22Rv1 (cell line): Measurements from ENCODE around the gene SLC16A12.
"Not testable (repeated sequence)": the region's sequence is repeated elsewhere in the genome, so short reads cannot be mapped to it uniquely, and the experiment has no call there.

ENCODE experiments used
- CTCF ChIP-seq: fragments of 450-650 bp; IDR thresholded peaks from 2 replicates; pipeline ENCODE4 v1.5.1; 2017; ENCODE audit warnings: mild to moderate bottlenecking
- ZFX ChIP-seq: fragments of 450-650 bp; IDR thresholded peaks from 2 replicates; pipeline ENCODE4 v1.6.1; 2017; ENCODE audit warnings: antibody characterized with exemption, borderline replicate concordance

- TF ChIP-seq CTCF, ZFX: not testable (repeated sequence)
These were observed 127.6 kb downstream of the SLC16A12 start for GRCh38 chr10:89407792-89408191.
